GM12878 (cell line): Measurements from ENCODE around the gene ADGRE1. TPM values are rescaled to one million over a fixed set of nuclear protein-coding genes. Genes with fewer than 3 reads are reported as not detected.

Experiments used
- ATAC-seq: fragments of 200-7000 bp; cut with Tn5 transposase; 3 replicates; pipeline ENCODE4 v1.9.1; 2020; ENCODE audit warnings: mild to moderate bottlenecking, moderate library complexity
- BruUV-seq: library from RNA; stranded (reverse); fragments of 400-500 nt; replicated peaks from 2 replicates; lab custom pipeline; 2021; lab: Mats Ljungman, UMichigan
- CTCF ChIA-PET: fragments of 300-600 bp; sonication (Branson Sonifier 250); formaldehyde crosslinking; extraction: SDS; loops from one replicate; lab custom pipeline; 2021; ENCODE audit warnings: inconsistent platforms; lab: Yijun Ruan, JAX
- POLR2A ChIA-PET: fragments of 350-600 bp; formaldehyde crosslinking; extraction: SDS; loops from one replicate; lab custom pipeline; 2021; ENCODE audit warnings: inconsistent platforms; lab: Charles Lee
- RAD21 ChIA-PET: fragments of 300-600 bp; sonication (Branson Sonifier 250); formaldehyde crosslinking; loops from one replicate; lab custom pipeline; 2023; ENCODE audit warnings: antibody characterized with exemption; ENCODE audit not compliant: unreplicated experiment; lab: Charles Lee
- SMC1A ChIA-PET: fragments of 300-600 bp; sonication (Branson Sonifier 250); formaldehyde crosslinking; loops from one replicate; lab custom pipeline; 2023; ENCODE audit not compliant: unreplicated experiment, uncharacterized antibody; lab: Charles Lee
- DNase-seq: peaks from one replicate; pipeline ENCODE4 v3.0.0-alpha.2; 2011; ENCODE audit warnings: low read depth, low spot score
- FAIRE-seq: peaks from 3 replicates; lab custom pipeline; 2011; peaks lifted over from hg19 to GRCh38; lab: Jason Lieb, UNC
- H2AFZ ChIP-seq: 2 replicates; pipeline ENCODE4 v1.6.0; 2011; ENCODE audit warnings: low read depth, low read length, control low read depth; ENCODE audit not compliant: control insufficient read depth
- H3K27ac ChIP-seq: 2 replicates; pipeline ENCODE4 v1.5.1; 2011; ENCODE audit warnings: control low read depth; ENCODE audit not compliant: control insufficient read depth, insufficient read depth
- H3K27me3 ChIP-seq, 2 experiments: replicated peaks in 1 of 2; 2 replicates each; pipeline versions ENCODE4 v1.6.0 to v1.6.1; 2011; ENCODE audit warnings: low read length in 1 of 2; ENCODE audit not compliant: control insufficient read depth in 2 of 2, insufficient read depth in 2 of 2
- H3K36me3 ChIP-seq, 2 experiments: 2 replicates each; pipeline ENCODE4 v1.5.1; 2011; ENCODE audit warnings: low read length in 1 of 2; ENCODE audit not compliant: control insufficient read depth in 2 of 2, insufficient read depth in 2 of 2
- H3K4me1 ChIP-seq: 2 replicates; pipeline ENCODE4 v1.6.1; 2011; ENCODE audit warnings: mild to moderate bottlenecking, low read length, moderate library complexity, mixed read lengths; ENCODE audit not compliant: control insufficient read depth, insufficient read depth
- H3K4me2 ChIP-seq: 2 replicates; pipeline ENCODE4 v1.6.0; 2011; ENCODE audit warnings: control low read depth; ENCODE audit not compliant: control insufficient read depth, insufficient read depth
- H3K4me3 ChIP-seq: fragments of 200-600 bp; sonication (generic); 2 replicates; pipeline ENCODE4 v1.5.1; 2016
- H3K79me2 ChIP-seq: 2 replicates; pipeline ENCODE4 v1.6.0; 2011; ENCODE audit warnings: low read length; ENCODE audit not compliant: control insufficient read depth, insufficient read depth
- H3K9ac ChIP-seq: 2 replicates; pipeline ENCODE4 v1.8.0; 2011; ENCODE audit warnings: low read length, control low read depth, mixed read lengths; ENCODE audit not compliant: control insufficient read depth, insufficient read depth
- H3K9me3 ChIP-seq: replicated peaks from 3 replicates; pipeline ENCODE4 v1.5.1; 2011; ENCODE audit warnings: mild to moderate bottlenecking, low read length; ENCODE audit not compliant: control insufficient read depth, insufficient read depth
- H4K20me1 ChIP-seq: 2 replicates; pipeline ENCODE4 v1.6.0; 2011; ENCODE audit not compliant: control insufficient read depth, insufficient read depth
- SREBF1 ChIP-seq: IDR thresholded peaks from 2 replicates; pipeline ENCODE4 v1.6.1; 2012; ENCODE audit warnings: mild to moderate bottlenecking, low read length
- WGBS: methylation state at CpG from one replicate; pipeline ENCODE4 v1.1.6; 2016; ENCODE audit warnings: low lambda C conversion rate; ENCODE audit not compliant: insufficient replicate concordance, insufficient coverage; ENCODE audit errors: missing lambda C conversion rate; 5-methylcytosine and 5-hydroxymethylcytosine counted together
- in situ Hi-C: fragments of 300-500 bp; cut with MboI; formaldehyde crosslinking; loops from 9 replicates; pipeline ENCODE4 v1.14.3; 2018; ENCODE audit warnings: mixed read lengths
- intact Hi-C: fragments of 100-400 bp; cut with micrococcal nuclease; formaldehyde crosslinking; loops from one replicate; pipeline ENCODE4 v1.14.2; 2022; ENCODE audit not compliant: unreplicated experiment
- polyA plus RNA-seq, 11 experiments: library from polyadenylated mRNA; depleted of rRNA in 4 of 11; unstranded in 6 of 11; stranded (reverse) in 5 of 11; fragments of >200 nt; fragmentation: Nextera tagmentation in 4 of 11; fragmentation: Illumina TruSeq in 1 of 11; extraction: Ambion mirVana in 4 of 11; extraction: Trizol in 1 of 11; gene quantifications; 1 replicate in 1 of 11; 2 replicates in 10 of 11; pipeline versions ENCODE4 v1.2.1 to v1.2.3, GENCODE V29; 2011 to 2016; ENCODE audit warnings: inconsistent platforms in 2 of 11, missing spikeins in 2 of 11, low read depth in 1 of 11
- total RNA-seq, 4 experiments: library from RNA; depleted of rRNA in 3 of 4; stranded (reverse); fragments of >200 nt in 3 of 4; fragmentation: Illumina TruSeq in 1 of 4; extraction: Trizol in 1 of 4; gene quantifications; 2 replicates each; pipeline versions ENCODE4 v1.2.1 to v1.2.3, GENCODE V29; 2013 to 2021
- TF ChIP-seq, protein P1 (sequence below): fragments of 450-650 bp; IDR thresholded peaks from 2 replicates; pipeline ENCODE4 v1.6.1; 2016; ENCODE audit warnings: mild to moderate bottlenecking

Gene ADGRE1
- total and polyA plus RNA-seq, 10 of the 15 experiments (the other 5 are each of a cell fraction or from before 2014, with no cell fraction given), result 7.9 to 35.7 (median 9.9) TPM

DNA sequence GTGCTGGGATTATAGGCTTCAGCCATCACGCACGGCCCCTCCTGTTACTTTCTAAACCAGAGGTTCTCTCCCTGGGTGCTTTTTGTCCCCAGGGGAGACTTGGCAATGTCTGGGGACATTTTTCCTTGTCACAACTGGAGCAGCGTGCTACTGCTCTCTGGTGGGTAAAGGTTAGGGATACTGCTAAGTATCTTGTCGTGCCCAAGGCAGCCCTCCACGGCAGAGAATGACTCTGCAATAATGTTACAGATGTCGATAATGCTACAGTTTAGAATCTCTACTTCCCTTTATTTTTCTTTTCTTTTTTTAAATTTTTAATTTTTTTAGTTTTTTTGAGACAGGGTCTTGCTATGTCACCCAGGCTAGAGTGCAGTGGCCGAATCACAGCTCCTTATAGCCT, 38.0 kb downstream of the ADGRE1 start:
- H3K4me1 ChIP-seq, result peaks cover 4% of the 10 kb centered on the region
- H3K9ac ChIP-seq, result no peak overlapping the region
- ATAC-seq, result no peak
- no peak overlapping the region for H3K4me2 ChIP-seq
- peak overlapping the region; percentile 42 for H3K27ac ChIP-seq
- H3K4me3 ChIP-seq, result no peak overlapping the region
- no peaks in the 10 kb centered on the region for H3K27me3 ChIP-seq
- in situ Hi-C loops (no loop called here), intact Hi-C loops (no loop called here)
- no peaks in the 10 kb centered on the region for H3K36me3 ChIP-seq
- no TSS peak for BruUV-seq
- H3K9me3 ChIP-seq, result no peaks in the 10 kb centered on the region; the same call in 1 of the 3 replicates
- TF ChIP-seq, protein P1, sequence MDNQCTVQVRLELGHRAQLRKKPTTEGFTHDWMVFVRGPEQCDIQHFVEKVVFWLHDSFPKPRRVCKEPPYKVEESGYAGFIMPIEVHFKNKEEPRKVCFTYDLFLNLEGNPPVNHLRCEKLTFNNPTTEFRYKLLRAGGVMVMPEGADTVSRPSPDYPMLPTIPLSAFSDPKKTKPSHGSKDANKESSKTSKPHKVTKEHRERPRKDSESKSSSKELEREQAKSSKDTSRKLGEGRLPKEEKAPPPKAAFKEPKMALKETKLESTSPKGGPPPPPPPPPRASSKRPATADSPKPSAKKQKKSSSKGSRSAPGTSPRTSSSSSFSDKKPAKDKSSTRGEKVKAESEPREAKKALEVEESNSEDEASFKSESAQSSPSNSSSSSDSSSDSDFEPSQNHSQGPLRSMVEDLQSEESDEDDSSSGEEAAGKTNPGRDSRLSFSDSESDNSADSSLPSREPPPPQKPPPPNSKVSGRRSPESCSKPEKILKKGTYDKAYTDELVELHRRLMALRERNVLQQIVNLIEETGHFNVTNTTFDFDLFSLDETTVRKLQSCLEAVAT, result peak; percentile 60; the same call in 1 of the 2 replicates
- no peak for TF ChIP-seq SREBF1
- DNase-seq, result no peak
- WGBS, result 57% methylated on average over 7 of the region's 7 CpGs
- H3K79me2 ChIP-seq, result no peaks in the 10 kb centered on the region; the same call in 1 of the 2 replicates
- ChIA-PET CTCF (interaction anchor here (1.0 to 2.5 kb wide), 4 partner anchors 16 to 84 kb away, joined by 3 to 6 read pairs (median 4); no protein-coding TSS in a partner anchor), RAD21 (interaction anchor here (1.4 kb wide), 1 partner anchor 62 kb away, joined by 9 read pairs; no protein-coding TSS in a partner anchor), SMC1A (interaction anchor here (1.0 to 2.7 kb wide), 4 partner anchors 16 to 62 kb away, joined by 3 to 7 read pairs (median 3); no protein-coding TSS in a partner anchor), POLR2A (interaction anchor here (0.6 to 1.3 kb wide), 3 partner anchors 9 to 81 kb away, joined by 3 to 8 read pairs (median 3); no protein-coding TSS in a partner anchor)
- H2AFZ ChIP-seq, result no peak overlapping the region; the same call in 1 of the 2 replicates
- FAIRE-seq, result no peak
- no peaks in the 10 kb centered on the region for H4K20me1 ChIP-seq
